ENCODE results near the gene P2RX3. TPM values are rescaled to one million over a fixed set of nuclear protein-coding genes. Genes with fewer than 3 reads are reported as not detected.

P2RX3 gene
- total RNA-seq, 4 donors from 2014 or later, result not detected

DNA sequence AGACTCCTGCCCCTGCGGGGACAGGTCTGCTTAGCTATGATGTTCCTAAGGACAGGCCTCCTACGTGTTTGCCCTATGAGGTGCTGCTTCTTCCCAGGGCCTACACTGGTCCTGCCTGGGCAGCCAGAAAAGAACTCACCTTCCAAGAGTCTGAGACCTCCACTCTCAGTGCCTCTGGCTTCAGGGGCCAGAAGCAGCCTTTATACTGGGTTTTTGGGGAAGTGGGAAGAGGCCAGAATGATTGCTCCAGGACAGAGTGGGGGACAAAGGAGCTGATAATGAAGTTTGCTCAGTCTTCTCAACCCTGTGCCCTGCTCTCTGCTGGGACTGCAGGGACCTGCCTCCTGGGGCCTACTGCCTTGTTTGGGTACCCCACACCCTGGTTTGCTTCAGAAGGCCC lies 42.8 kb downstream of the P2RX3 start, which contains the start of gene PRG3:
Gene PRG3, minus strand, starts transcription at position 176 of the 400 bp plus-strand sequence. CDS start 442 bp downstream, outside the sequence.
- TF ChIP-seq, protein P1, sequence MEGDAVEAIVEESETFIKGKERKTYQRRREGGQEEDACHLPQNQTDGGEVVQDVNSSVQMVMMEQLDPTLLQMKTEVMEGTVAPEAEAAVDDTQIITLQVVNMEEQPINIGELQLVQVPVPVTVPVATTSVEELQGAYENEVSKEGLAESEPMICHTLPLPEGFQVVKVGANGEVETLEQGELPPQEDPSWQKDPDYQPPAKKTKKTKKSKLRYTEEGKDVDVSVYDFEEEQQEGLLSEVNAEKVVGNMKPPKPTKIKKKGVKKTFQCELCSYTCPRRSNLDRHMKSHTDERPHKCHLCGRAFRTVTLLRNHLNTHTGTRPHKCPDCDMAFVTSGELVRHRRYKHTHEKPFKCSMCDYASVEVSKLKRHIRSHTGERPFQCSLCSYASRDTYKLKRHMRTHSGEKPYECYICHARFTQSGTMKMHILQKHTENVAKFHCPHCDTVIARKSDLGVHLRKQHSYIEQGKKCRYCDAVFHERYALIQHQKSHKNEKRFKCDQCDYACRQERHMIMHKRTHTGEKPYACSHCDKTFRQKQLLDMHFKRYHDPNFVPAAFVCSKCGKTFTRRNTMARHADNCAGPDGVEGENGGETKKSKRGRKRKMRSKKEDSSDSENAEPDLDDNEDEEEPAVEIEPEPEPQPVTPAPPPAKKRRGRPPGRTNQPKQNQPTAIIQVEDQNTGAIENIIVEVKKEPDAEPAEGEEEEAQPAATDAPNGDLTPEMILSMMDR (IDR thresholded peaks at IDR 0.05), result no peak
- ATAC-seq (ENCODE audit: low FRiP score) (no peak), DNase-seq (ENCODE audit: low spot score) (no peak)

DNA sequence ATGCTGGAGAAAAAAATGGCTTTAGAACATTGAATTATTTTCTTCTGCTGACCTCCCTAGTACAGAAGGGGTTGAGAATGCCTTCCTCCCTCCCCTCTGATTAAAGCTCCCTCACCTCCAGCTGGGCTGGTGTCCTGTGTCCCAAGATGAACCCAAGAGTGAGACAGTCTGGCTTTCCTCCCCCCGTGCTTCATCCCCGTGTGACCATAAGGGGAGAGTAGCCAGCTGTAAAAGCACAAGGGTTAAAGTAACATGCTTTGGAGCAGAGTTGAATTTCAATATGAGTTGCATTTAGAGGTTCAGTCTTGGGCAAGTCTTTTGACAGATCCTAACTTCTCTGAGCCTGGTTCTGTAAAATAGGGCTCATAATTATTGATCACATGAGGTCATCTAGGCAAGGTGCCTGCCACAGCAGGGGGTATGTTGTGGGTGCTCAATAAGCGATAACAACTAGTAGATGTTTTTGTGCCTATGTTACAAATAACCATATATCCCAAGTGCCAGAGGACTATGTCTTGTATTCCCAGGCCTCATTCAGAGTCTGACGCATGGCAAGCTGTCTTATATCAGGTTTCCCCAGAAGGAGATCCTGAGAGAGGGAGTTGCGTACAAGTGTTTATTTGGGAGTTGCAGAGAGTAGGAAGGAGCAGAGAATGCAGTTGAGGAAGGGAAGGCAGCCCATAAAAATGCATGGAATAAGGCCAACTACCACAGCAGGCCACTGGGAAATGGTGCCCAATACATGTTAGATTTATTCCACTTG lies 48.2 kb downstream of the P2RX3 start:
- DNase-seq (ENCODE audit: low spot score), result no peak
- no peak for ATAC-seq (ENCODE audit: low FRiP score)
- TF ChIP-seq, protein P1 (IDR thresholded peaks at IDR 0.05), result no peak

DNA sequence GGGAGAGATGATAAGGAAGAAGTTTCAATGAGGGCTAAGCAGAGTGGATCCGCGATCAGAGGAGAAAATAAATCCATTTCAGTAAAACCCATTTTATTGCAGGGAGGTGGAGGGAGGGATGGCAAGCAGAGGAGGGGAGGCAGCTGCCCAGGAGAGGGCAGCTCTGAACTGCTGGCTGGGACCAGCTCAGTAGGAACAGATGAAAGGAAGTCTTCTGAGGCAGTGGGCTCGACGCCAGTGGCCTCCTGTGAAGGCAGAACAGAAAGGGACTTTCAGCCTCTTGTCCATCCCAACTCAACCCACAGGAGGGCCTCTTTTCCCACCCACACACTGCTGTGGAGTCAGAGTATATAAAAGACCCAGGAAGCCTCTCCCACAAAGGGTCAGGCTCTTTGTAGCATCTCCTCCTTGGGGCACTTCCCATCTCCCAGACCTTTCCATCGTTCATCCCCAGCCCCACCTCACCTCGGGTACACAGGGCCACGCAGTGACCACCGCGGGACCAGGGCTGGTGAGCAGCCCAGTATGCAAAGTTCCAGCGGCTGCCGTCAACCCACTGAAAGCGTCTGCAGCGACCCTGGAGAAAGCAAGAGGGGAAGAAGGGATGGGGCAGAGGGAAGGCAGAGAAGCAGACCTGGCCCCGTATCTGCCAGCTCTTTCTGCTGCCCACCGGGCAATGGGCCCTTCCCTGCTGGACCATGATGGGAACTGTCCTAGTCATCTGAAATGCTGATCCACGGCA lies 49.3 kb downstream of the P2RX3 start:
- TF ChIP-seq, protein P1 (IDR thresholded peaks at IDR 0.05), result no peak
- ATAC-seq (ENCODE audit: low FRiP score) (no peak), DNase-seq (ENCODE audit: low spot score) (no peak)

DNA sequence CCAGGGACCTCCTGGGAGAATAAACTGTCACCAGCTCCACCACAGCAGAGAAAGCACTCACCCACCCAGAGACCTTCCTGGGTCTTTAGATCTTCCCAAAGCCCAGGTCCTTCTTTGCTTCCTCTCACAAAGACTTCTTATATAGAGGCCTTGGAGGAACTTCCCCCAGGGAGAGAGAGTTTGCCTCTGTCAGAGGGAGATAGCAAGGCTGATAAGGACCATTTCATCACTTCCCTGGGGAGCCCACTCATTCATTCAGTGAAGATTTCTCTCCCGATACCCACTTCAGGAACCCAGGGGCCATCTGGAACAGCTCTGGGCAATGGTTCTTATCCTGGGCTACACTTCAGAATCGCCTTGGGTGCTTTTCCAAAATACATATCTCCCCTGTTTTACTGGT lies 52.4 kb downstream of the P2RX3 start, which contains the start of gene PRG2:
Gene PRG2, minus strand, starts transcription at position 116 of the 400 bp plus-strand sequence. CDS start 706 bp downstream, outside the sequence.
- DNase-seq (ENCODE audit: low spot score), result no peak
- TF ChIP-seq, protein P1 (IDR thresholded peaks at IDR 0.05), result no peak
- no peak for ATAC-seq (ENCODE audit: low FRiP score)

DNA sequence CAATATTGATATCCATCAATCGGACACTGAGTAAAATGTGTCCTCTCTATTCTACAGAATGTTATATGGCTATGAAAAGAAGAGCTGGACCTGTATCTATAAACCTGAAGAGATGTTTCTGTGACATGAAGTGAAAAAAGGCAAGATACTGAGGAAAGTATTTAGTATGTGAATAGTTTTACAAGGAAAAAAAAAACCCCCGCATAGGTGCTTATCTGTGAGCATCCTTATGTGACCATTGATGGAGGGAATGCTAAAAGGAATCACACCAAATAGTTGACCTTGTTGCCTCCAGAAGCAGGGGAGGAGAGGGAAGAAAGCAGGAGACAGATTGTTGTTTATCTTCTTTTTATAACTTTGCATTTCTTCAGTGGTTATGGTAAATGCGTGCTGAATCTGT lies 53.0 kb downstream of the P2RX3 start:
- TF ChIP-seq, protein P1 (IDR thresholded peaks at IDR 0.05), result no peak
- DNase-seq (ENCODE audit: low spot score) (no peak), ATAC-seq (ENCODE audit: low FRiP score) (no peak)

DNA sequence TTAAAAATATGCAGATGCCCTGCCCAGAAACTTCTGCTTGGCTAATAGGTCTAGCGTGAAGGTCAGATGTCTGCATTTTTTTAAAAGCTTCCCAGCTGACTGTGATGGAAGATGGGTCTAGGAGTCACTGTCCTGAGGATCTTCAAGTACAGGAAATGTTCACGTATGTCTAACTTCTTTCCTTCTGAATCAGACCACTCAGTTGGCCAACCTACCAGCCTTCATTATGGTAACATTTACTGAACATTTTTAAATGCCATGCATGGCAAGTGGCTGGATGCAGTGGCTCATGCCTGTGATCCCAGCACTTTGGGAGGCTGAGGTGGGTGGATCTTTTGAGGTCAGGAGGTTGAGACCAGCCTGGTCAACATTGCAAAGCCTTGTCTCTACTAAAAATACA lies 53.4 kb downstream of the P2RX3 start:
- DNase-seq (ENCODE audit: low spot score) (no peak), ATAC-seq (ENCODE audit: low FRiP score) (no peak)
- TF ChIP-seq, protein P1 (IDR thresholded peaks at IDR 0.05), result no peak
